ENCODE data around the gene CAPN10.

GRCh38 chr2:240603081-240603835 is 16.7 kb downstream of the CAPN10 start:
- TF ChIP-seq CTCF (IDR thresholded peaks at IDR 0.05; ENCODE audit: extremely low read depth in 1 of 2, insufficient read depth in 1 of 2, low read depth in 1 of 2, low read length in 2 of 2): no peak
- no peak for TF ChIP-seq POLR2A (IDR thresholded peaks at IDR 0.05; ENCODE audit: low read depth, low read length)
- TF ChIP-seq EZH2 (IDR thresholded peaks at IDR 0.05; ENCODE audit: borderline replicate concordance, low read depth, low read length, severe bottlenecking): no peak
- no peak for TF ChIP-seq POLR2AphosphoS5 (IDR thresholded peaks at IDR 0.05; ENCODE audit: insufficient read depth, low read depth, low read length)
- no peak for TF ChIP-seq FOS (IDR thresholded peaks at IDR 0.05; ENCODE audit: borderline replicate concordance, insufficient read depth, low read length)
- no peak for TF ChIP-seq MYC (IDR thresholded peaks at IDR 0.05; ENCODE audit: low read depth, low read length)
- TF ChIP-seq MAX (IDR thresholded peaks at IDR 0.05; ENCODE audit: insufficient read depth, insufficient read length): no peak
- TF ChIP-seq JUN (IDR thresholded peaks at IDR 0.05; ENCODE audit: borderline replicate concordance, insufficient read depth, insufficient read length, low read depth): no peak
- TF ChIP-seq GATA2 (IDR thresholded peaks at IDR 0.05; ENCODE audit: insufficient read depth, insufficient read length, low read depth, low read length): no peak

Measured in endothelial cell of umbilical vein (primary cell).